Neural crest cell (in vitro differentiated cells): ENCODE data around the gene F11R. TPM values are rescaled to one million over a fixed set of nuclear protein-coding genes. Genes with fewer than 3 reads are reported as not detected.

ENCODE experiments used
- DNase-seq: peaks from one replicate; pipeline ENCODE4 v3.0.0; 2021; ENCODE audit warnings: low read depth, mixed read lengths, low spot score
- H3K27ac Mint-ChIP-seq: one replicate; pipeline ENCODE4 v1.8.0; 2021; ENCODE audit warnings: mild to moderate bottlenecking, mixed read lengths; ENCODE audit not compliant: unreplicated experiment
- H3K27me3 Mint-ChIP-seq: 2 replicates; pipeline ENCODE4 v1.8.0; 2021; ENCODE audit warnings: low read depth, mild to moderate bottlenecking, mixed read lengths
- H3K36me3 Mint-ChIP-seq: 2 replicates; pipeline ENCODE4 v1.8.0; 2021; ENCODE audit warnings: low read depth, mild to moderate bottlenecking, mixed read lengths
- H3K4me1 Mint-ChIP-seq: 2 replicates; pipeline ENCODE4 v1.8.0; 2021; ENCODE audit warnings: mixed read lengths
- H3K4me3 Mint-ChIP-seq: one replicate; pipeline ENCODE4 v1.8.0; 2021; ENCODE audit warnings: mild to moderate bottlenecking, mixed read lengths
- H3K9me3 Mint-ChIP-seq: 2 replicates; pipeline ENCODE4 v1.8.0; 2021; ENCODE audit warnings: mixed read lengths
- CTCF ChIP-seq: fragments of 200-600 bp; sonication (generic); conservative IDR thresholded peaks from 2 replicates; pipeline ENCODE4 v1.5.0; 2021; ENCODE audit warnings: antibody characterized with exemption, mild to moderate bottlenecking
- total RNA-seq: library from RNA; stranded (reverse); gene quantifications from 2 replicates; pipeline ENCODE4 v1.2.1, GENCODE V29; 2021

The F11R gene
- total RNA-seq, 1 donor from 2014 or later = 3.5 TPM

- Mint-ChIP-seq H3K4me1 (peaks cover 13% of the 10 kb centered on the region), H3K4me3 (no peak overlapping the region), H3K36me3 (no peaks in the 10 kb centered on the region), H3K27me3 (no peaks in the 10 kb centered on the region), H3K9me3 (no peaks in the 10 kb centered on the region), H3K27ac (no peak overlapping the region)
- TF ChIP-seq CTCF = no peak
- DNase-seq = no peak
These were observed 11.2 kb downstream of the F11R start for GRCh38 chr1:161009602-161010211.

GRCh38 chr1:161008869-161009510, 12.0 kb downstream of the F11R start:
- Mint-ChIP-seq H3K27ac (no peak overlapping the region), H3K4me1 (peaks cover 11% of the 10 kb centered on the region), H3K4me3 (no peak overlapping the region), H3K27me3 (no peaks in the 10 kb centered on the region), H3K9me3 (no peaks in the 10 kb centered on the region), H3K36me3 (no peaks in the 10 kb centered on the region)
- no peak for DNase-seq
- no peak for TF ChIP-seq CTCF

- no peaks in the 10 kb centered on the region for H3K9me3 Mint-ChIP-seq
- H3K27ac Mint-ChIP-seq = no peak overlapping the region
- DNase-seq = no peak
- no peak for TF ChIP-seq CTCF
- no peaks in the 10 kb centered on the region for H3K4me1 Mint-ChIP-seq
- H3K4me3 Mint-ChIP-seq = no peak overlapping the region
- no peaks in the 10 kb centered on the region for H3K36me3 Mint-ChIP-seq
- no peaks in the 10 kb centered on the region for H3K27me3 Mint-ChIP-seq
These were observed 13.6 kb downstream of the F11R start for GRCh38 chr1:161007369-161007768.

- DNase-seq = no peak
- H3K4me1 Mint-ChIP-seq = no peaks in the 10 kb centered on the region
- H3K27me3 Mint-ChIP-seq = no peaks in the 10 kb centered on the region
- H3K9me3 Mint-ChIP-seq = no peaks in the 10 kb centered on the region
- H3K27ac Mint-ChIP-seq = no peak overlapping the region
- no peak overlapping the region for H3K4me3 Mint-ChIP-seq
- H3K36me3 Mint-ChIP-seq = no peaks in the 10 kb centered on the region
- no peak for TF ChIP-seq CTCF
These were observed 14.4 kb downstream of the F11R start for GRCh38 chr1:161006563-161006962.

GRCh38 chr1:161001525-161001924, 19.4 kb downstream of the F11R start:
- Mint-ChIP-seq H3K27ac (no peak overlapping the region), H3K36me3 (no peaks in the 10 kb centered on the region), H3K4me1 (no peaks in the 10 kb centered on the region)

More at GRCh38 chr1:161001525-161001924, 19.4 kb downstream of the F11R start:
- no peaks in the 10 kb centered on the region for H3K27me3 Mint-ChIP-seq
- no peaks in the 10 kb centered on the region for H3K9me3 Mint-ChIP-seq
- H3K4me3 Mint-ChIP-seq = no peak overlapping the region
- no peak for TF ChIP-seq CTCF
- no peak for DNase-seq
